Measurements from ENCODE around the gene ELF4. TPM values are rescaled to one million over a fixed set of nuclear protein-coding genes. Genes with fewer than 3 reads are reported as not detected.

The ELF4 gene
- total RNA-seq = 1 to 10 TPM; 4.5 to 9.5 (median 7.5) TPM

GRCh38 chrX:130110379-130111219, at the start of gene ELF4:
Gene ELF4 (minus strand): TSS chrX:130110497. CDS start chrX:130081330, 29,167 bp downstream.
- peak; percentile 74 for ATAC-seq
- peak within 1 kb of the TSS; percentile 70 to 84 (median 82) for H3K27ac ChIP-seq
- TF ChIP-seq, protein P1, sequence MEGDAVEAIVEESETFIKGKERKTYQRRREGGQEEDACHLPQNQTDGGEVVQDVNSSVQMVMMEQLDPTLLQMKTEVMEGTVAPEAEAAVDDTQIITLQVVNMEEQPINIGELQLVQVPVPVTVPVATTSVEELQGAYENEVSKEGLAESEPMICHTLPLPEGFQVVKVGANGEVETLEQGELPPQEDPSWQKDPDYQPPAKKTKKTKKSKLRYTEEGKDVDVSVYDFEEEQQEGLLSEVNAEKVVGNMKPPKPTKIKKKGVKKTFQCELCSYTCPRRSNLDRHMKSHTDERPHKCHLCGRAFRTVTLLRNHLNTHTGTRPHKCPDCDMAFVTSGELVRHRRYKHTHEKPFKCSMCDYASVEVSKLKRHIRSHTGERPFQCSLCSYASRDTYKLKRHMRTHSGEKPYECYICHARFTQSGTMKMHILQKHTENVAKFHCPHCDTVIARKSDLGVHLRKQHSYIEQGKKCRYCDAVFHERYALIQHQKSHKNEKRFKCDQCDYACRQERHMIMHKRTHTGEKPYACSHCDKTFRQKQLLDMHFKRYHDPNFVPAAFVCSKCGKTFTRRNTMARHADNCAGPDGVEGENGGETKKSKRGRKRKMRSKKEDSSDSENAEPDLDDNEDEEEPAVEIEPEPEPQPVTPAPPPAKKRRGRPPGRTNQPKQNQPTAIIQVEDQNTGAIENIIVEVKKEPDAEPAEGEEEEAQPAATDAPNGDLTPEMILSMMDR (IDR thresholded peaks at IDR 0.05) = no peak
- peak; percentile 15 to 35 for TF ChIP-seq POLR2A (IDR thresholded peaks at IDR 0.05)
- TF ChIP-seq EP300 (IDR thresholded peaks at IDR 0.05) = no peak
- TF ChIP-seq POLR2AphosphoS5 (IDR thresholded peaks at IDR 0.05) = no peak
- H3K4me3 ChIP-seq = peak within 1 kb of the TSS; percentile 72 to 95
- H3K27me3 ChIP-seq = no peaks in the 10 kb centered on the region
- no peaks in the 10 kb centered on the region for H3K36me3 ChIP-seq
- no peaks in the 10 kb centered on the region for H3K9me3 ChIP-seq
- peaks cover 0 to 22% (median 0%) of the 10 kb centered on the region in 3 donors for H3K4me1 ChIP-seq
- WGBS, 2 donors (ENCODE audit: low coverage in 1 of 2) = 60% methylated on average over 1 of the region's 123 CpGs; no CpG with 5 or more reads in 1 of the 2 donors

GRCh38 chrX:130159776-130160175, 49.5 kb upstream of the ELF4 start:
- no peak overlapping the region for H3K27ac ChIP-seq
- no peaks in the 10 kb centered on the region for H3K36me3 ChIP-seq
- H3K27me3 ChIP-seq = no peaks in the 10 kb centered on the region
- peaks cover 0 to 28% (median 0%) of the 10 kb centered on the region in 3 donors for H3K4me1 ChIP-seq
- no peak overlapping the region for H3K4me3 ChIP-seq
- no peak for ATAC-seq
- no peak for TF ChIP-seq POLR2AphosphoS5 (IDR thresholded peaks at IDR 0.05)
- TF ChIP-seq, protein P1 (IDR thresholded peaks at IDR 0.05) = no peak
- TF ChIP-seq EP300 (IDR thresholded peaks at IDR 0.05) = no peak
- TF ChIP-seq POLR2A (IDR thresholded peaks at IDR 0.05) = no peak
- 63 to 100% methylated on average over 1 to 4 of the region's 4 CpGs for WGBS, 2 donors (ENCODE audit: low coverage in 1 of 2)
- no peaks in the 10 kb centered on the region for H3K9me3 ChIP-seq

DNA sequence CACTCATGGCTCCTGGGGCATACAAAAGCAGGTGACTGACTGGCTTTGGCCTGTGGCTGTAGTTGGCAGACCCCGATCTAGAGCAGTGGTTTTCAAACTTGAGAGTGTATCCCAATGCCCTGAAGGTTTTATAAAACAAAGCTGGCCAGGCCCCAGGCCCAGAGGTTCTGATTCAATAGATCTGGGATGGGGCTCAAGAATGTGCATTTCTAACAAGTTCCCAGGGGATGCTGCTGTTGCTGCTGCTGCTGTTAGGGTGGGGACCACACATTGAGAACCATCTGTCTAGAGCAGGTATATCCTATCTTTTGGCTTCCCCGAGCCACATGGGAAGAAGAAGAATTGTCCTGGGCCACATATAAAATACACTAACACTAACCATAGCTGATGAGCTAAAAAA, 48.0 kb upstream of the ELF4 start:
- 43 to 100% methylated on average over 1 of the region's 2 CpGs for WGBS, 2 donors (ENCODE audit: low coverage in 1 of 2)

DNA sequence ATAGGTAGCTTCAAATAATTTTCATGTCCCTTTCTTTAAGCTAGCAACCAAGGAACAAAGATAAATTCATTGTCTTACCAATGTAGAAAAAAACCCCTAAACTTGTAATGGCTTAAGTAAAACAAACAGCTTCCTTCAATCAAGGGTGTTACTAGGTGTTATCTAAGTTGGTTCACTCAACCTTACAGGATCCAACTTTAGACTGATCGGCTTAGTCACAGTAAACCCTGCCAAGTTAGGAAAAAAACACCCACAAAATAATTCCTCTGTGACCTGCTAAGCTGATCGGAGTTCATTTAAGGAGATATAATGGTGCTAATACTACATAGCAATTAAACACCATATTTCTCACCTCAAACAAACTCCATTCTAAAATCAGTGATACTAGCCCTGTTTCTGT, 45.3 kb upstream of the ELF4 start:
- no peak overlapping the region for H3K4me3 ChIP-seq
- H3K9me3 ChIP-seq = no peaks in the 10 kb centered on the region
- H3K27me3 ChIP-seq = no peaks in the 10 kb centered on the region
- no peaks in the 10 kb centered on the region for H3K4me1 ChIP-seq
- 53% methylated on average over 2 of the region's 2 CpGs; no CpG with 5 or more reads in 1 of the 2 donors for WGBS, 2 donors (ENCODE audit: low coverage in 1 of 2)
- H3K27ac ChIP-seq = no peak overlapping the region
- TF ChIP-seq EP300 (IDR thresholded peaks at IDR 0.05) (no peak), POLR2AphosphoS5 (IDR thresholded peaks at IDR 0.05) (no peak), POLR2A (IDR thresholded peaks at IDR 0.05) (no peak)
- TF ChIP-seq, protein P1 (IDR thresholded peaks at IDR 0.05) = no peak
- no peaks in the 10 kb centered on the region for H3K36me3 ChIP-seq
- ATAC-seq = no peak

More for the DNA sequence above, 48.0 kb upstream of the ELF4 start:
- no peak overlapping the region for H3K27ac ChIP-seq
- TF ChIP-seq, protein P1 (IDR thresholded peaks at IDR 0.05) = no peak
- TF ChIP-seq EP300 (IDR thresholded peaks at IDR 0.05) (no peak), POLR2AphosphoS5 (IDR thresholded peaks at IDR 0.05) (no peak), POLR2A (IDR thresholded peaks at IDR 0.05) (no peak)
- peaks cover 0 to 14% (median 0%) of the 10 kb centered on the region in 3 donors for H3K4me1 ChIP-seq
- H3K4me3 ChIP-seq = no peak overlapping the region
- H3K9me3 ChIP-seq = no peaks in the 10 kb centered on the region
- H3K36me3 ChIP-seq = no peaks in the 10 kb centered on the region
- H3K27me3 ChIP-seq = no peaks in the 10 kb centered on the region
- no peak for ATAC-seq

DNA sequence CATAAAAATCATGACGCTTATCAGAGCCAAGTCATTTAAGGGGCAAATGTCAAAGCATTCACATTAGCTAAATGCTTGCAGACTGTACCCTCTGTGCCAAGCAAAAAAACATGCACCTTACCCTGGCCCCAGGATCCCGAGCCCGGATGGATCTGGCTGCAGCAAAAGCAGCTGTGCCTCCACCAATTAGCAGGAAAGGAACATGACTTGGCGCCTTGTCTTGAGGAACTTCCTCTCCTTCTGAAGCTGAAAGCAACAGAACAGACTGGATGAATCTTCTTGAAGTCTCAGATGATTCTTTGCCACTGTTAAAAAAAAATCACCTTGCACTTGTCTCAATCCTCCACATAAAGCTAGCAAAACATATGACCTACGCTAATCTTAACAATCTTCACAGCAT, 37.3 kb upstream of the ELF4 start:
- peaks cover 0 to 56% of the 10 kb centered on the region in 2 donors for H3K36me3 ChIP-seq
- no peak overlapping the region for H3K4me3 ChIP-seq
- WGBS, 2 donors (ENCODE audit: low coverage in 1 of 2) = 81 to 100% methylated on average over 1 to 4 of the region's 5 CpGs

More for the DNA sequence above, 37.3 kb upstream of the ELF4 start:
- no peak for ATAC-seq
- TF ChIP-seq EP300 (IDR thresholded peaks at IDR 0.05) (no peak), POLR2A (IDR thresholded peaks at IDR 0.05) (no peak), POLR2AphosphoS5 (IDR thresholded peaks at IDR 0.05) (no peak)
- TF ChIP-seq, protein P1 (IDR thresholded peaks at IDR 0.05) = no peak
- Histone ChIP-seq H3K9me3 (no peaks in the 10 kb centered on the region), H3K27me3 (no peaks in the 10 kb centered on the region), H3K27ac (no peak overlapping the region), H3K4me1 (no peaks in the 10 kb centered on the region)

All from gastroesophageal sphincter (tissue), 4 donors.